Lower lobe of right lung (tissue), 2 donors: ENCODE results near the gene YIF1B. TPM values are rescaled to one million over a fixed set of nuclear protein-coding genes. Genes with fewer than 3 reads are reported as not detected.
A peak's percentile ranks its signal among the peaks of the same experiment; 100 is the strongest.

Experiments used
- ATAC-seq, 2 donors: fragments of 200-7000 bp; cut with Tn5 transposase; one replicate each; pipeline ENCODE4 v1.9.1; 2020 to 2022; ENCODE audit warnings: mild to moderate bottlenecking in 2 of 2, moderate library complexity in 2 of 2
- DNase-seq: peaks from one replicate; pipeline ENCODE4 v3.0.0-alpha.2; 2020
- H3K27ac ChIP-seq: fragments of 200-600 bp; one replicate; pipeline ENCODE4 v1.8.0; 2022
- H3K27me3 ChIP-seq: fragments of 200-600 bp; one replicate; pipeline ENCODE4 v1.8.0; 2022; ENCODE audit warnings: low read depth
- H3K36me3 ChIP-seq: fragments of 200-600 bp; one replicate; pipeline ENCODE4 v1.8.0; 2022; ENCODE audit warnings: mild to moderate bottlenecking
- H3K4me1 ChIP-seq: fragments of 200-600 bp; one replicate; pipeline ENCODE4 v1.8.0; 2022
- H3K4me3 ChIP-seq: fragments of 200-600 bp; one replicate; pipeline ENCODE4 v1.8.0; 2022; ENCODE audit warnings: mild to moderate bottlenecking
- H3K9me3 ChIP-seq: fragments of 200-600 bp; one replicate; pipeline ENCODE4 v1.8.0; 2022
- CTCF ChIP-seq: fragments of 200-600 bp; IDR thresholded peaks from one replicate; pipeline ENCODE4 v1.8.0; 2022; ENCODE audit warnings: antibody characterized with exemption, mild to moderate bottlenecking
- intact Hi-C: fragments of 100-400 bp; cut with DNase I; formaldehyde crosslinking; loops from one replicate; pipeline ENCODE4 v1.11.0; 2022
- total RNA-seq: library from RNA; stranded (reverse); fragmentation: NEBNext Ultra II Directional; extraction: Animal tissue kit (Norgen Biotek cat#: 25700); gene quantifications from one replicate; pipeline ENCODE4 v1.2.1, GENCODE V29; 2021
- donor health status: DM: no; HTN: yes; CAD: no; lungs with severe emphysema.

The YIF1B gene
- total RNA-seq, 1 donor from 2014 or later: 38.9 TPM

DNA sequence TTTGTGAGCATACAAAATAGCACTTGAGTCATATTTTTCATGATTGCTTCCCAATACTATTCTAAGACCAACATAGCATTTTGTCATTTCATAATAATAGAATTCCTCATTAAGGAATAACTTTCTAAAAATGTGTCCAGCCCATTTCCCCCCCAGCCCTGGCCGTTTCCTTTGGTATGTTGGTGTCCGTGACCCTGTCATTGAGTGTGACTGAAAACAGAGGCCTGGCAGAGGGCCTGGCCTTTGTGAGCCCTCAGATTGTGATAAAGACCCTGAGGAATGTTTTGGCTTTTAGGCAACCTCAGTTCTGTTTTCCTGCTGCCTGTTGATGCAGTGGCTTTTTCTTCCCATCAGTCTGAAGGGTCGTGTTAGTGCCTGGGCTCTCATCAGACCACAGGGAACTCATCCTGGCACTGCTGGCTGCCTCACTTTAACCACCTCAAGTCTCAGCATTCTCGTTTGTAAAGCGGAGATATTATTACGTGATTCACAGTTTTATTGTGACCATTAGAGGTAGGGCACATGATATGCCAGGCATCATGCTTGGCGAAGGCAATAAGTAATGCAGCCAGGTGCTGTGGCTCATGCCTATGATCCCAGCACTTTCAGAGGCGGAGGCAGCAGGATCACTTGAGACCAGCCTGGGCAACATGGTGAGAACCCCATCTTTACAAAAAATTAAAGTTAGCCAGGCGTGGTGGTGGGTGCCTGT is 37.6 kb downstream of the YIF1B start:
- ATAC-seq (peak; percentile 82 to 83), DNase-seq (peak; percentile 62)
- intact Hi-C loops: no loop called here
- Histone ChIP-seq H3K27me3 (no peaks in the 10 kb centered on the region), H3K36me3 (no peaks in the 10 kb centered on the region), H3K4me3 (no peak overlapping the region), H3K27ac (peak overlapping the region; percentile 72), H3K9me3 (no peaks in the 10 kb centered on the region), H3K4me1 (peaks cover 76% of the 10 kb centered on the region)
- no peak for TF ChIP-seq CTCF

DNA sequence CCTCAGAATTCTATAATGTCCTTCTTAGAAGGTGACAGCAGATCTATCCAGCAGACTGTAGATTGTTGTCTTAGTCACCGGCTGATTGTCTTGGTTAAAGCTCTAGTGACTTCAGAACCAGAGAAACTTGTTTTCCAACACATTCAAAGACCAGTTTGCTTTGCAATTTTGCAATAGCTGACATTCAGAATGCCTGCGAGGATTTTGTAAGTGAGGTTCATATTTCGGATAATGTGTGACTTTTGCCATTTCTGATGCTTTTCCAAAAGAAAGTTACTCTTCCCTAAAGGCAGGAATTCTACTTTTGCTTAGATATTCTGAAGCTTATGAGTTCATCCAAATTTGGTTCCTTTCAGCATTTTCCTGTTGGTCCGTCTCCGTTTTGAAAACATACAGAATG is 38.2 kb downstream of the YIF1B start:
- H3K9me3 ChIP-seq: no peaks in the 10 kb centered on the region
- no peak overlapping the region for H3K4me3 ChIP-seq
- intact Hi-C loops: no loop called here
- H3K27me3 ChIP-seq: no peaks in the 10 kb centered on the region
- H3K27ac ChIP-seq: peak overlapping the region; percentile 72
- no peak for TF ChIP-seq CTCF
- DNase-seq (no peak), ATAC-seq (peak in 1 of 2 donors; percentile 73)
- peaks cover 70% of the 10 kb centered on the region for H3K4me1 ChIP-seq
- H3K36me3 ChIP-seq: no peaks in the 10 kb centered on the region

DNA sequence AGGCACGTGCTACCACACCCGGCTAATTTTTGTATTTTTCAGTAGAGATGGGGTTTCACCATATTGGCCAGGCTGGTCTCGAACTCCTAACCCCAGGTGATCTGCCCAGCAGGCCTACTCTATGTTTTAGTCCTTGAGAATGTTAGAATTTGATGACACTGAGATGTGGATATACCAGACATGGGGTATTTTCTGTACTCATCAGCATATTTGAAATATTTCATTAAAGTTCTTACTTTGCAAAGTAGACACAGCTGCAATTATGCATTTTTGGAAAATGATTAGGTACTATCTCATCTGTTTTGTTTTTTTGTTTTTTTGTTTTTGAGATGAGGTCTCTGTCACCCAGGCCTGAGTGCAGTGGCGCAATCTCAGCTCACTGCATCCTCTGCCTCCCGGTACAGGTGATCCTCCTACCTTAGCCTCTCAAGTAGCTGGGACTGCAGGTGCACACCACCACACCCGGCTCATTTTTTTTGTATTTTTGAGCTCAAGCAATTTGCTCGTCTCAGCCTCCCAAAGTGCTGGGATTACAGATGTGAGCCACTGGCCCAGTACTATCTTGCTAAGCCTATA is 38.7 kb downstream of the YIF1B start:
- H3K4me1 ChIP-seq: peaks cover 65% of the 10 kb centered on the region
- no peaks in the 10 kb centered on the region for H3K9me3 ChIP-seq
- no peak for TF ChIP-seq CTCF
- peak overlapping the region; percentile 72 for H3K27ac ChIP-seq
- no peaks in the 10 kb centered on the region for H3K36me3 ChIP-seq
- intact Hi-C loops: no loop called here
- H3K4me3 ChIP-seq: no peak overlapping the region
- no peaks in the 10 kb centered on the region for H3K27me3 ChIP-seq
- ATAC-seq (no peak), DNase-seq (no peak)

- no peaks in the 10 kb centered on the region for H3K27me3 ChIP-seq
- intact Hi-C loops: no loop called here
- no peak overlapping the region for H3K4me3 ChIP-seq
- DNase-seq (no peak), ATAC-seq (no peak)
- H3K27ac ChIP-seq: peak overlapping the region; percentile 31
- no peaks in the 10 kb centered on the region for H3K36me3 ChIP-seq
- peaks cover 70% of the 10 kb centered on the region for H3K4me1 ChIP-seq
- H3K9me3 ChIP-seq: no peaks in the 10 kb centered on the region
- TF ChIP-seq CTCF: no peak
Observed at GRCh38 chr19:38274739-38275138, 41.0 kb downstream of the YIF1B start.

GRCh38 chr19:38273499-38273898 is 42.2 kb downstream of the YIF1B start:
- Histone ChIP-seq H3K9me3 (no peaks in the 10 kb centered on the region), H3K4me1 (peaks cover 58% of the 10 kb centered on the region), H3K36me3 (no peaks in the 10 kb centered on the region), H3K27ac (no peak overlapping the region), H3K4me3 (no peak overlapping the region), H3K27me3 (no peaks in the 10 kb centered on the region)
- intact Hi-C loops: no loop called here
- no peak for TF ChIP-seq CTCF
- DNase-seq (no peak), ATAC-seq (no peak)
